C4-2B (cell line): ENCODE results near the gene SORCS2.

Experiments used
- H3K27ac ChIP-seq: fragments of 450-650 bp; 2 replicates; pipeline ENCODE4 v1.5.1; 2017
- ZFX ChIP-seq: fragments of 450-650 bp; IDR thresholded peaks from 2 replicates; pipeline ENCODE4 v1.6.1; 2017
- TF ChIP-seq, protein P1 (sequence below): fragments of 450-650 bp; conservative IDR thresholded peaks from 2 replicates; pipeline ENCODE4 v1.5.1; 2017; ENCODE audit warnings: mild to moderate bottlenecking

SORCS2 gene

DNA sequence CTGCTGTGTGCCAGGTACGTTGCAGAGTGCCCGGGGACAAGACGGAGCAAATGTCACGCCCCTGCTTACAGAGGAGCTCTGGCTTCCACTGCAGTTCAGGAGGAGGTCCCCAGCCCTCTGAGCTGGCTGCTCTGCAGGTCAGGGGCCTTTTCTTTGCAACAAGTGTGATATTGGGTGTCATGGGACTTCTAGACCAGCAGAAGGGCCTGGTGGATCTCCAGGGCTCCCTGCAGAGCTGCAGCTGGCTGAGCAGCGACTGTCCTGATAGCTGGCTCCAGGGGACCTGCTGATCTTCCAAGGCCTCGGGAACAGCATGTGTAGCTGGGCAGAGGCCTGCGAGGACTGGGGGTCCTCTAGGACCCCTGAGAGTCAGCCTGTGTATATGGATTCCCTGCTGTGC, 120.4 kb downstream of the SORCS2 start:
- TF ChIP-seq, protein P1, sequence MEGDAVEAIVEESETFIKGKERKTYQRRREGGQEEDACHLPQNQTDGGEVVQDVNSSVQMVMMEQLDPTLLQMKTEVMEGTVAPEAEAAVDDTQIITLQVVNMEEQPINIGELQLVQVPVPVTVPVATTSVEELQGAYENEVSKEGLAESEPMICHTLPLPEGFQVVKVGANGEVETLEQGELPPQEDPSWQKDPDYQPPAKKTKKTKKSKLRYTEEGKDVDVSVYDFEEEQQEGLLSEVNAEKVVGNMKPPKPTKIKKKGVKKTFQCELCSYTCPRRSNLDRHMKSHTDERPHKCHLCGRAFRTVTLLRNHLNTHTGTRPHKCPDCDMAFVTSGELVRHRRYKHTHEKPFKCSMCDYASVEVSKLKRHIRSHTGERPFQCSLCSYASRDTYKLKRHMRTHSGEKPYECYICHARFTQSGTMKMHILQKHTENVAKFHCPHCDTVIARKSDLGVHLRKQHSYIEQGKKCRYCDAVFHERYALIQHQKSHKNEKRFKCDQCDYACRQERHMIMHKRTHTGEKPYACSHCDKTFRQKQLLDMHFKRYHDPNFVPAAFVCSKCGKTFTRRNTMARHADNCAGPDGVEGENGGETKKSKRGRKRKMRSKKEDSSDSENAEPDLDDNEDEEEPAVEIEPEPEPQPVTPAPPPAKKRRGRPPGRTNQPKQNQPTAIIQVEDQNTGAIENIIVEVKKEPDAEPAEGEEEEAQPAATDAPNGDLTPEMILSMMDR: no peak
- TF ChIP-seq ZFX: no peak
- H3K27ac ChIP-seq: no peak overlapping the region

DNA sequence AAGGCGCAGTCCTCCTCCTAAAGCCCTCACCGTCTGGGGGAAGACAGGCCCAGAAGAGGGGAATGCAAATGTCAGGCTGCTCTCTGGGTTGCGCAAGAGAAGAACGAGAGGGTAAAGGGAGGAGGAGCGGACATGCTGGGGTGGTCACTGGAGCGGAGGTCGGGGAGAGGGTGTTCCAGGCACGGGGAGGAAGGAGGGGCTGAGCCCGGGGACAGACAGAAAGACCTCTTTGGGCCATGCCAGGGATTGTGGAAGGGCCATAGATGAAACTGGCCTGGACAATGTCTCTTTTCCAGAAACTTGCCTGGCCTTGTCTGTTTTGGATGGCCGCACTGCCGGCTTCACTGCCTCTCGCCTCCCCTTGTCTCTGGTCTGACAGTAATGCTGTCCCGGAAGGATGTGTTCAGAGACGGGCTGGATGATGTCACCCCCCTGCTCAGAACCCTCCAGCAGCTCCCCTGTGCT, 121.0 kb downstream of the SORCS2 start:
- H3K27ac ChIP-seq: no peak overlapping the region
- no peak for TF ChIP-seq ZFX
- TF ChIP-seq, protein P1: no peak

DNA sequence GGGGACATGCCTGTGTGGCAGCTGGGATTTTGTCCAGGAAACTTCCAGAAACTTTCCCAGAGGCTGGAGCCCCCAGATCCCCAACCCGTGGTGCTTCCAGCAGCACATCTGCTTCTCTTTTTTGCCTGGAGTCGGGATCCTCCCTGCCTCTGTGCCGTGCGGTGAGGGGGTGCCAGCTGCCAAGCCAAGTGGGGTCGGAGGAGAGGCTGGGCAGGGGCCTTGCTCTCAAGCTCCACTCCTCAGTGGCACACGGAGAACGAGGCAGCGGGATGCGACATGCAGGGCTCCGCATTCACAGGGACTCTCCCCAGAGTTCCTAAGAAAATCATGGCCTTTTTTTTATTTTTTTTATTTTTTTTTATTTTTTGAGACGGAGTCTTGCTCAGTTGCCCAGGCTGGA, 121.7 kb downstream of the SORCS2 start:
- TF ChIP-seq ZFX: no peak
- TF ChIP-seq, protein P1: no peak
- no peak overlapping the region for H3K27ac ChIP-seq

DNA sequence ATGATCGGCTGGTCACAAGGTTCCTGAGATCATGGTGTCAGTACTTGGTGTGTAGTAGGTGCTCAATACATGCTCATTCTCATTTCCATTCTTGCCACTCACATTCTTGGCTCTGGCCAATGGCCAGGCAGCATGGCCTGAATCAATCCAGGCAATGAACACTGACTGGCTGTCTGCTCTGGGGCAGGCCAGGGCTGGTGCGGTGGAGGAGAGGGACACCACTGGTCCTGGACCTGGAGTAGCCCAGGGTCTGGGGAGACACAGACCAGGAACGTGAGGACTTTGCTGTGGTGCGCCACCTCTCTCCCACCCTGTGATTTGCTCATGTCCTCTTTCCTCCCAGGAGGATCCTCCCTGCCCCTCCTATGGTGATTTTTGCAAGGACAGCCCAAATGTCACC, 122.9 kb downstream of the SORCS2 start:
- no peak overlapping the region for H3K27ac ChIP-seq
- TF ChIP-seq ZFX: no peak
- TF ChIP-seq, protein P1: no peak

DNA sequence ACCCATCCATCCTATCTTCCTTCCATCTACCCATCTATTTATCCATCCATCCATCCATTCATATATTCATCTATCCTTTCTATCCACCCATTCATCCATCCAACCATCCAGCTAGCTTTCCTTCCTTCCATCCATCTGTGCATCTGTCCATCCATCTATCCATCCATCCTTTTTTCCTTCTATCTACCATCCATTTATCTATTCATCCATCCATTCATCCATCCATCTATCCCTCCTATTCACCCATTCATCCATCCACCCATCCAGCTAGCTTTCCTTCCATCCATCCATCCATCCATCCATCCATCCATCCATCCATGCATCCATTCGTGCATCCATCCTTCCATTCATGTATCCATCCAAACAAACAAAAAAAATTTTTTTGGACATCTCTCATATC, 123.6 kb downstream of the SORCS2 start:
- no peak for TF ChIP-seq ZFX
- TF ChIP-seq, protein P1: no peak
- H3K27ac ChIP-seq: no peak overlapping the region

DNA sequence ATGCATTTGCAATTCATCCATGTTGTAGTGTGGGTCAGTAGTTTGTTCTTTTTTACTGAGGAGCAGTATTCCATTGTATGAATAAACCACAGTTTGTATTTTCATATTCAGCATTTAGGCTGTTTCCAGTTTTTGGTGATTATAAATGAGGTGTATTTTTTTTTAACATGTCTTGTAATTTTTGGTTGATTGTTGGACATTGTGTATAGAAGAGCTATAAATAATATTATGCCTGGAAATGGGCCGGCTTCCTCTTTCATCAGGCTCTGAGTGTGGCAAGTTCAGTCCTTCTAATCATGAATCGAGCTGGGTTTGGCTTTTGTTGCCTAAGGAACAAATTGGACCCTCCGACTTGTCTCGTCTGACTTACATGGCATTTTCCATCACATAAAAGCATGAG, 126.7 kb downstream of the SORCS2 start:
- TF ChIP-seq, protein P1: no peak
- no peak for TF ChIP-seq ZFX

DNA sequence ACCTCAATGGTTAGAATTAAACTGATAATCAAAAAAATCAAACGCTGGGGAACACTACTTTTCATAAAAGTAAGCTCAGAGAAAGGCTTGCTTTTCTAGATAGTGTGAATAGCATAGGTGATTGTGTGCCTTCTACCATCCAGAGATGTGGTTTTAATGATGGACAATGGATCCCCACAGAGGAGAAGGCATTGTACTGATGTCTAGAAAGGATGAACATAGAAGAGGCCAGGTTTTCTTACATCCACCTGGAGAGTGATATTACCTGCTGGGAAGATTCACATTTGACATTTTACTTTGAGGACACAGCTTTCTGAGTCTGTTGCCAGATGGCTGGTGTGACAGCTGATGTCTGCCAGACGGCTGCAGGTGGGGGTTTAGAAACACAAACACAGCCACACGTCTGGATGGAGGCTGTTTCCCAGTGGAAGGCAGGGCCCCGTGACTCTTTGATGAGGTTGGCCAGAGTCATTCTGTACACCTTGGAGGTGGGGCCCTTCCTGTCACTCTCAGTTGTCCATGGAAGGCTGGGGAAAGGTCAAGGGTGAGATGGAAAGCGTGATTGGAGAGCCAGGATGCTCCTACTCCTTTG, 128.0 kb downstream of the SORCS2 start:
- TF ChIP-seq, protein P1: no peak
- TF ChIP-seq ZFX: no peak
- no peak overlapping the region for H3K27ac ChIP-seq

More for the DNA sequence above, 126.7 kb downstream of the SORCS2 start:
- no peak overlapping the region for H3K27ac ChIP-seq
